Suprapubic skin (tissue), 4 donors: ENCODE results near the gene NEK6. TPM values are rescaled to one million over a fixed set of nuclear protein-coding genes. Genes with fewer than 3 reads are reported as not detected.

Experiments used
- DNase-seq, 2 donors: peaks; one replicate each; pipeline ENCODE4 v3.0.0-alpha.2; 2019; ENCODE audit warnings: low spot score in 2 of 2
- H3K27ac ChIP-seq: fragments of 200-600 bp; sonication (generic); one replicate; pipeline ENCODE4 v1.5.1; 2019
- H3K27me3 ChIP-seq: fragments of 200-600 bp; sonication (generic); one replicate; pipeline ENCODE4 v1.5.1; 2019
- H3K36me3 ChIP-seq: fragments of 200-600 bp; sonication (generic); one replicate; pipeline ENCODE4 v1.5.1; 2019
- H3K4me1 ChIP-seq: fragments of 200-600 bp; sonication (generic); one replicate; pipeline ENCODE4 v1.5.1; 2019
- H3K4me3 ChIP-seq: fragments of 200-600 bp; sonication (generic); one replicate; pipeline ENCODE4 v1.5.1; 2019; ENCODE audit warnings: mild to moderate bottlenecking
- H3K9me3 ChIP-seq: fragments of 200-600 bp; sonication (generic); one replicate; pipeline ENCODE4 v1.5.1; 2019
- CTCF ChIP-seq, 2 donors: fragments of 200-600 bp in 1 of 2; fragments of 450-650 bp in 1 of 2; sonication (generic) in 1 of 2; IDR thresholded peaks; one replicate each; pipeline ENCODE4 v1.5.1; 2016 to 2019; ENCODE audit warnings: antibody characterized with exemption in 2 of 2, mild to moderate bottlenecking in 1 of 2, moderate library complexity in 1 of 2
- EP300 ChIP-seq: sonication (generic); formaldehyde crosslinking; IDR thresholded peaks from one replicate; pipeline ENCODE4 v1.6.1; 2017; ENCODE audit warnings: antibody characterized with exemption
- POLR2A ChIP-seq, 2 donors: fragments of 450-650 bp; IDR thresholded peaks; one replicate each; pipeline ENCODE4 v1.6.1; 2017; ENCODE audit warnings: antibody characterized with exemption in 2 of 2, mild to moderate bottlenecking in 2 of 2, moderate library complexity in 2 of 2
- POLR2AphosphoS5 ChIP-seq, 3 donors: sonication (generic); formaldehyde crosslinking; IDR thresholded peaks; one replicate each; pipeline ENCODE4 v1.6.1; 2017; ENCODE audit warnings: antibody characterized with exemption in 3 of 3
- WGBS: methylation state at CpG from one replicate; pipeline ENCODE4 v1.1.5; 2018; 5-methylcytosine and 5-hydroxymethylcytosine counted together
- total RNA-seq, 4 donors: library from RNA; depleted of rRNA; stranded (reverse); fragments of >200 nt; gene quantifications; one replicate each; pipeline ENCODE4 v1.1.0, GENCODE V29; 2016

Gene NEK6
- total RNA-seq, 4 donors from 2014 or later: 5.4 to 17.5 (median 10.6) TPM

GRCh38 chr9:124285903-124286291, 28.1 kb downstream of the NEK6 start:
- Histone ChIP-seq H3K4me3 (no peak overlapping the region), H3K27ac (peak overlapping the region; percentile 76), H3K4me1 (peaks cover 57% of the 10 kb centered on the region), H3K36me3 (peaks cover 4% of the 10 kb centered on the region), H3K9me3 (no peaks in the 10 kb centered on the region), H3K27me3 (no peaks in the 10 kb centered on the region)
- peak in 1 of 2 donors; percentile 90 for DNase-seq
- TF ChIP-seq POLR2AphosphoS5 (IDR thresholded peaks at IDR 0.05): no peak
- TF ChIP-seq EP300: no peak
- TF ChIP-seq POLR2A (IDR thresholded peaks at IDR 0.05): no peak
- TF ChIP-seq CTCF (IDR thresholded peaks at IDR 0.05): no peak
- 56% methylated on average over 9 of the region's 9 CpGs for WGBS

DNA sequence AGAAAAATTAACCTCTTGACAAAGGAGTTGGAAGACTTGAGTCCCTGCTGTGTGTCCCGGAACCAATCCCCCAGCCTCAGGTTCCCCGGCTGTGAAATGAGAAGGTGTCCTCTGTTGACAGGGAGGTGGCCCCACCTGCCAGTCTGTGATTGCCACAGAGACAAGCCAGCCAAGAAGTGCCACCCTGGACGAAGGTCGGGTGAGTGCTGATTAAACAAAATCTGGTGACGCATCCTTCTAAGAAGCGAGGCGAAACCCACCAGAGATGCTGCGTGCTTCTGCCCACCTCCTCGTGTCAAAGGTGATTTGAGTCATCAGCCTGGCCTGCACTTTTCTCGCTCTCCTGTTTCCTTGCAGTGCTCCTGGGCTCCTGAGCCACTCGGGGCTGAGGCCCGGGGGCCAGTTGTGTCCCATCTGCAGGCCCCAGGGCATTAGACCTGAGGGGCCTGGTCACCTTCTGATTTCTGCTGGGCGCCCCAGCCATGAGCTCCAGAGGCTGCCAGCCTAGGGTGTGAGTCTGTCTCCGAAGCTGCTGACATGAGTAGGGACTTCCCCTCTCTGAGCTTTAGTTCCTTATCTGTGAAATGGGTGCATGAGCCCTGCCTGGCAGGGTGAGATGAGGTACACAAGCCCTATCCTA, 28.7 kb downstream of the NEK6 start:
- H3K27me3 ChIP-seq: no peaks in the 10 kb centered on the region
- WGBS: 75% methylated on average over 13 of the region's 14 CpGs
- H3K27ac ChIP-seq: peak overlapping the region; percentile 76
- H3K9me3 ChIP-seq: no peaks in the 10 kb centered on the region
- DNase-seq: no peak
- peaks cover 58% of the 10 kb centered on the region for H3K4me1 ChIP-seq
- TF ChIP-seq EP300: no peak
- TF ChIP-seq CTCF (IDR thresholded peaks at IDR 0.05): no peak
- no peak for TF ChIP-seq POLR2AphosphoS5 (IDR thresholded peaks at IDR 0.05)
- TF ChIP-seq POLR2A (IDR thresholded peaks at IDR 0.05): no peak
- no peak overlapping the region for H3K4me3 ChIP-seq
- H3K36me3 ChIP-seq: peaks cover 4% of the 10 kb centered on the region

DNA sequence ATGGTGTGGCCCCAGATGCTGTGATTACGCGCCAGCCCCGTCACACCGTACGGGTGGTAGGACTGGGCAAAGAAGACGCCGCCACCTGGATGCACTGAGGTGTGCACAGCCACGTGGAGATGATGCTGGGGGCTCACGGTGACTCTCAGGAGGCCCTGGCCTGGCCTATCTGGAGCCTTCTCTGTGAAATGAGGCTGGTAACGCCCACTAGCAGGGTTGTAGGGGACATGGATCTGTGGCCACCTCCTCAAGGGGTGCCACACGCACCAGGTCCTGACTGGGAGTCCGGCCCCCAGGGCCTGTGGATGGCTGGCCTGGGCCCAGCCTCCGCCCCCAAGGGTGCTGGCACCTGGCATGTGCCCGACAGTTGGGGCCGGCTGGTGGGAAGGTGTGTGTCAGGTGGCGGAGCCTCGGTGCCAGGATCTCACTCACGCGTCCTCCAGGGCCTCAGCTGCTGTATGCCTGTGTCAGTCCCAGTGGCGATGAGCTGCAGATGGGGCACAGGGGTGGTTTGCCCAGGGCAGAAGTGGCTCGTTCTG, 32.4 kb downstream of the NEK6 start:
- Histone ChIP-seq H3K36me3 (peaks cover 4% of the 10 kb centered on the region), H3K4me1 (peaks cover 62% of the 10 kb centered on the region), H3K9me3 (no peaks in the 10 kb centered on the region), H3K4me3 (no peak overlapping the region), H3K27me3 (no peaks in the 10 kb centered on the region), H3K27ac (no peak overlapping the region)
- WGBS: 95% methylated on average over 9 of the region's 21 CpGs
- no peak for TF ChIP-seq POLR2AphosphoS5 (IDR thresholded peaks at IDR 0.05)
- no peak for TF ChIP-seq POLR2A (IDR thresholded peaks at IDR 0.05)
- TF ChIP-seq CTCF (IDR thresholded peaks at IDR 0.05): no peak
- TF ChIP-seq EP300: no peak
- no peak for DNase-seq

DNA sequence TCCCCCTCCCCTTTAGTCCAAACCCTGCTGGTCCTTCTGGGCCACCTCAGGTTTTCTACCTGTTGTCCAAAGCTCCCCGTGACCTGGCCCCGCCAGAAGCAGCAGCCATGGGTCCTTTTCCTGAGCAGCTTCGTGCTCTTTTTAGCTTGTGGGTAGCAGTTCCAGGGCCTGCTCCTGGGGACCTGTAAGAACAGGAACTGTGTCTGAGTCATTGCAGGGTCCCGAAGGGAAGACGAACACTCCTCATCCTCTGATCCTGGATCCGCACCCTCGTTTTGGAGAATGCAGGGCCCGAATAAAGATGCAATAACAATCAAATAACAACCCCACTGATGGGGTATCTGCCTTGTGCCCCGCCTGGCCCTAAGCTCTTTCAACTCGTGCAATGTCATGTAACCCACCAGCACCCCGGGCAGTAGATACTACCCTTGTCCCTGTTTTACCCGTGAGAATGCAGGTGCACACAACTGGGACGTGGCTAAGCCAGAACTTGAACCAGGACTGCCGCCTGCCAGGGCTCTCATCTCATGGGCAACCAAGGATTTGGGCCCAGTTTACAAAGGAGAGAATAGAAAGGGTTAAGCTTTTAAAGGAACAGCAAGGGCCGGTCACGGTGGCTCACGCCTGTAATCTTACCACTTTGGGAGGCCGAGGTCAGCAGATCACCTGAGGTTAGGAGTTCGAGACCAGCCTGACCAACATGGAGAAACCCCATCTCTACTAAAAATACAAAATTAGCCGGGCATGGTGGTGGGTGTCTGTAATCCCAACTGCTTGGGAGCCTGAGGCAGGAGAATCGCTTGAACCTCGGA, 33.2 kb downstream of the NEK6 start:
- WGBS: 84% methylated on average over 20 of the region's 22 CpGs
- DNase-seq: no peak
- TF ChIP-seq EP300 (no peak), CTCF (IDR thresholded peaks at IDR 0.05) (no peak), POLR2A (IDR thresholded peaks at IDR 0.05) (no peak), POLR2AphosphoS5 (IDR thresholded peaks at IDR 0.05) (no peak)
- Histone ChIP-seq H3K36me3 (peaks cover 4% of the 10 kb centered on the region), H3K27ac (no peak overlapping the region), H3K9me3 (no peaks in the 10 kb centered on the region), H3K4me3 (no peak overlapping the region), H3K27me3 (no peaks in the 10 kb centered on the region), H3K4me1 (peaks cover 61% of the 10 kb centered on the region)

GRCh38 chr9:124291801-124292396, 34.1 kb downstream of the NEK6 start:
- Histone ChIP-seq H3K4me1 (peaks cover 60% of the 10 kb centered on the region), H3K4me3 (no peak overlapping the region), H3K36me3 (no peaks in the 10 kb centered on the region), H3K27me3 (no peaks in the 10 kb centered on the region), H3K9me3 (no peaks in the 10 kb centered on the region), H3K27ac (no peak overlapping the region)
- TF ChIP-seq POLR2AphosphoS5 (IDR thresholded peaks at IDR 0.05) (no peak), POLR2A (IDR thresholded peaks at IDR 0.05) (no peak), CTCF (IDR thresholded peaks at IDR 0.05) (no peak), EP300 (no peak)
- no peak for DNase-seq
- WGBS: 55% methylated on average over 8 of the region's 11 CpGs
